SU-DHL-6 (cell line): ENCODE measurements around the gene FIBCD1.

Experiments used
- H2AFZ ChIP-seq: fragments of 200-600 bp; sonication (generic); 2 replicates; pipeline ENCODE4 v1.6.1; 2014; ENCODE audit warnings: low read depth, mild to moderate bottlenecking, moderate library complexity, mixed read lengths, antibody characterized with exemption, low read length; ENCODE audit not compliant: severe bottlenecking
- H3F3A ChIP-seq: fragments of 200-600 bp; shearing (Covaris generic); 2 replicates; pipeline ENCODE4 v1.6.0; 2016; ENCODE audit warnings: antibody characterized with exemption, mild to moderate bottlenecking; ENCODE audit not compliant: insufficient read depth
- H3K27ac ChIP-seq: fragments of 200-600 bp; sonication (generic); 2 replicates; pipeline ENCODE4 v1.5.1; 2016; ENCODE audit warnings: low read depth, mild to moderate bottlenecking, low read length, moderate library complexity, mixed read lengths
- H3K27me3 ChIP-seq: fragments of 200-600 bp; sonication (generic), shearing (Covaris generic); 2 replicates; pipeline ENCODE4 v1.6.0; 2014; ENCODE audit warnings: mild to moderate bottlenecking, low read length
- H3K36me3 ChIP-seq: fragments of 200-600 bp; sonication (generic); 2 replicates; pipeline ENCODE4 v1.6.1; 2014; ENCODE audit warnings: mild to moderate bottlenecking, low read length, mixed read lengths
- H3K4me2 ChIP-seq: fragments of 300-600, 200-600 bp; shearing (Covaris generic), sonication (generic); 2 replicates; pipeline ENCODE4 v1.6.0; 2014; ENCODE audit warnings: low read length, low read depth, mild to moderate bottlenecking; ENCODE audit not compliant: poor library complexity, severe bottlenecking
- H3K4me3 ChIP-seq: fragments of 200-600 bp; sonication (generic); 2 replicates; pipeline ENCODE4 v1.5.1; 2014; ENCODE audit warnings: antibody characterized with exemption, low read length, mild to moderate bottlenecking, mixed read lengths; ENCODE audit not compliant: insufficient read depth, poor library complexity, severe bottlenecking
- H3K79me2 ChIP-seq: fragments of 200-600 bp; sonication (generic); 2 replicates; pipeline ENCODE4 v1.6.1; 2014; ENCODE audit warnings: mild to moderate bottlenecking, low read length, moderate library complexity; ENCODE audit not compliant: insufficient read depth
- H3K9ac ChIP-seq: fragments of 200-600 bp; sonication (generic); 2 replicates; pipeline ENCODE4 v1.7.0; 2014; ENCODE audit warnings: mild to moderate bottlenecking, low read length
- H3K9me2 ChIP-seq: fragments of 200-600 bp; sonication (generic); replicated peaks from 2 replicates; pipeline ENCODE4 v1.6.1; 2014; ENCODE audit warnings: low read length; ENCODE audit not compliant: insufficient read depth
- H3K9me3 ChIP-seq: fragments of 200-600 bp; sonication (generic); 2 replicates; pipeline ENCODE4 v1.6.1; 2014; ENCODE audit warnings: low read length, mixed read lengths; ENCODE audit not compliant: insufficient read depth
- H4K20me1 ChIP-seq: fragments of 200-600 bp; sonication (generic); 2 replicates; pipeline ENCODE4 v1.6.1; 2014; ENCODE audit warnings: low read depth, mild to moderate bottlenecking, antibody characterized with exemption, low read length, moderate library complexity, mixed read lengths
- EZH2phosphoT487 ChIP-seq: fragments of 200-600 bp; sonication (generic), shearing (Covaris generic); conservative IDR thresholded peaks from 2 replicates; pipeline ENCODE4 v1.6.1; 2018; ENCODE audit warnings: mild to moderate bottlenecking, antibody characterized with exemption, low read length, moderate library complexity, mixed read lengths
- TF ChIP-seq, protein P1 (sequence below): fragments of 200-600 bp; sonication (generic); IDR thresholded peaks from one replicate; pipeline ENCODE4 v1.5.1; 2017; ENCODE audit warnings: antibody characterized with exemption, mild to moderate bottlenecking, low read length, moderate library complexity; ENCODE audit not compliant: insufficient read depth, poor library complexity, severe bottlenecking

Gene FIBCD1

DNA sequence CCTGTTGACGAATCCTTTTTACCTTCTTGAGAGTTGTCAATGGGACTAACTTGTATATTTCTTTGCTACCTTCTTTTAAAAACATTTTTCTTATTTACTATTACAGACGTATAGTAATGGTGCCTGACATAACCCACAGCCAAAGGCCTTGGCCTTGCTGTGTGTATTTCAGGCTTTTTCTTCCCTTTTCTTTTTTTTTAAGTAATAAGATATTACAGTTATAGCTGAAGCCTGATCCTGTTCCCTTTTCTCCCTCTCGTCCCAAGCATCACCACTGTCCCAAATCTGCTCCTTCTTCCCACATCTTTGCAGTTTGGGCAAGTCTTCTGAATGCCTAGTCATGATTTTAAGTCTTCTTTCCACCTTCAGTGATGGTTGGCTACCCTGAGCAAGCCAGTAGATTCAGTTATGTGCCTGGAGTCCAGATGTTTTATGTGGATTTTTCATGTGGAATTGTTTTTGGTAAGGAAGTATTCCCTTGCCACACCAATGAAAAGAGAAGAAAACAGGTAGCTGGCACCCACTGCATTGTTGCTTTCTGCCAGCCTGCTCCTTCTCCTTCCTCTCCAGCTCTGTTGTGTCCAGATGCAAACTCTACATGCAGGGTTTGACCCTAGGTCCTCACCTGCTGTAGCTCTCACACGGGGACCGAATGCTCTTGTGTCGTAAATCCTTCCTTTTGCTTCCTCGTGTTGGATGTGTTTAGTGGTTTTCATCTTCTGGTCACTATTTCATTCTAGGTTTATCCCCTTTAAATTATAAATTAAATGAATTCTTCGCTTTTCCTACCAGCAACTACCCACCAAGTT lies 77.5 kb downstream of the FIBCD1 start:
- no peaks in the 10 kb centered on the region for H3K79me2 ChIP-seq
- H3K27me3 ChIP-seq = no peaks in the 10 kb centered on the region
- H3K36me3 ChIP-seq = no peaks in the 10 kb centered on the region
- no peaks in the 10 kb centered on the region for H4K20me1 ChIP-seq
- no peaks in the 10 kb centered on the region for H3F3A ChIP-seq
- no peak overlapping the region for H2AFZ ChIP-seq
- H3K9ac ChIP-seq = no peak overlapping the region
- no peaks in the 10 kb centered on the region for H3K9me2 ChIP-seq
- no peak for TF ChIP-seq EZH2phosphoT487
- TF ChIP-seq, protein P1, sequence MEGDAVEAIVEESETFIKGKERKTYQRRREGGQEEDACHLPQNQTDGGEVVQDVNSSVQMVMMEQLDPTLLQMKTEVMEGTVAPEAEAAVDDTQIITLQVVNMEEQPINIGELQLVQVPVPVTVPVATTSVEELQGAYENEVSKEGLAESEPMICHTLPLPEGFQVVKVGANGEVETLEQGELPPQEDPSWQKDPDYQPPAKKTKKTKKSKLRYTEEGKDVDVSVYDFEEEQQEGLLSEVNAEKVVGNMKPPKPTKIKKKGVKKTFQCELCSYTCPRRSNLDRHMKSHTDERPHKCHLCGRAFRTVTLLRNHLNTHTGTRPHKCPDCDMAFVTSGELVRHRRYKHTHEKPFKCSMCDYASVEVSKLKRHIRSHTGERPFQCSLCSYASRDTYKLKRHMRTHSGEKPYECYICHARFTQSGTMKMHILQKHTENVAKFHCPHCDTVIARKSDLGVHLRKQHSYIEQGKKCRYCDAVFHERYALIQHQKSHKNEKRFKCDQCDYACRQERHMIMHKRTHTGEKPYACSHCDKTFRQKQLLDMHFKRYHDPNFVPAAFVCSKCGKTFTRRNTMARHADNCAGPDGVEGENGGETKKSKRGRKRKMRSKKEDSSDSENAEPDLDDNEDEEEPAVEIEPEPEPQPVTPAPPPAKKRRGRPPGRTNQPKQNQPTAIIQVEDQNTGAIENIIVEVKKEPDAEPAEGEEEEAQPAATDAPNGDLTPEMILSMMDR = no peak
- no peaks in the 10 kb centered on the region for H3K9me3 ChIP-seq
- H3K27ac ChIP-seq = no peak overlapping the region
- no peak overlapping the region for H3K4me2 ChIP-seq
- no peak overlapping the region for H3K4me3 ChIP-seq

DNA sequence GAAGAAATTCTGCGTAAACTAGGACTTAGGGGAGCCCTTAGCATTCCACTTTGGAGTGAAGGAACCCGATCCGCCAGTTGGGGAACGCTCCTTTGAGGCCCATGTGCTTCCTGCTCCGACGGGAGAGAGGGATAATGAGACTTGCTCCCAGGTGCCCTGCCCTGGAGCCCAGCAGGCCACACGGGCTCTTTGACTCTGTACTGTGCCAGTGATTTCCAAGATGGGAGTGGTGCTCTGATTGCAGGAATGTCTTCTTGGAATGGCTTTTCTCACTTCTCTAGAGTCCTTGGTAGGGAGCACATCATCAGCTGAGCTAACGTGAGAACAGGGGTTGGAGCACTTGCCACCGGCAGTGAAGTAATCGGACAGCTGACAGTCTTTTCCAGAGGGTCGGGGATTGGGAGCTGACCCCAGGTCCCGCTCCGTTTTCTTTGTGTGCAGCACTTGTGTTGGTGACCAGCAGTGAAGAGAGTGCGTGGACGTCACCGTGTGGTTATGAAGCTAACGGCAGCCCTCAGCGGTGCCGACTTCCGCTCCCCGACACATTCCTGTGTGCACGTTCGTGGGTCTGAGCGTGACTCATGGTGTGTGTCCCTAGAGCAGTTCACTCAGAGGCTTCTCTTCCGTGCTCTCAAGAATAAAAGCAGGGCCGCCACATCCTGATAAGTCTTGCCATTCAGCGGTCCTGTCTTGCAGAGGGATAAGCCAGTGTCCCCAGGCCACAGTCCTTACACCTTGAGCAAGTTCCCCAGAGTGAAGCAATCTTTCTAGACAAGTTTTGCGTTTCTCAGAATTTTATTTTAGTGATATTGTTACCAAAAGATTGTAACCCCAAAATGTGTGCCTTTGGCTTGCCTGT lies 78.4 kb downstream of the FIBCD1 start:
- Histone ChIP-seq H3K79me2 (no peaks in the 10 kb centered on the region), H3K4me3 (no peak overlapping the region), H3F3A (no peaks in the 10 kb centered on the region), H3K9me2 (no peaks in the 10 kb centered on the region), H3K4me2 (no peak overlapping the region), H4K20me1 (no peaks in the 10 kb centered on the region), H3K9me3 (no peaks in the 10 kb centered on the region), H3K27me3 (no peaks in the 10 kb centered on the region), H2AFZ (no peak overlapping the region), H3K36me3 (no peaks in the 10 kb centered on the region), H3K9ac (no peak overlapping the region), H3K27ac (no peak overlapping the region)
- TF ChIP-seq, protein P1 = no peak
- TF ChIP-seq EZH2phosphoT487 = no peak

DNA sequence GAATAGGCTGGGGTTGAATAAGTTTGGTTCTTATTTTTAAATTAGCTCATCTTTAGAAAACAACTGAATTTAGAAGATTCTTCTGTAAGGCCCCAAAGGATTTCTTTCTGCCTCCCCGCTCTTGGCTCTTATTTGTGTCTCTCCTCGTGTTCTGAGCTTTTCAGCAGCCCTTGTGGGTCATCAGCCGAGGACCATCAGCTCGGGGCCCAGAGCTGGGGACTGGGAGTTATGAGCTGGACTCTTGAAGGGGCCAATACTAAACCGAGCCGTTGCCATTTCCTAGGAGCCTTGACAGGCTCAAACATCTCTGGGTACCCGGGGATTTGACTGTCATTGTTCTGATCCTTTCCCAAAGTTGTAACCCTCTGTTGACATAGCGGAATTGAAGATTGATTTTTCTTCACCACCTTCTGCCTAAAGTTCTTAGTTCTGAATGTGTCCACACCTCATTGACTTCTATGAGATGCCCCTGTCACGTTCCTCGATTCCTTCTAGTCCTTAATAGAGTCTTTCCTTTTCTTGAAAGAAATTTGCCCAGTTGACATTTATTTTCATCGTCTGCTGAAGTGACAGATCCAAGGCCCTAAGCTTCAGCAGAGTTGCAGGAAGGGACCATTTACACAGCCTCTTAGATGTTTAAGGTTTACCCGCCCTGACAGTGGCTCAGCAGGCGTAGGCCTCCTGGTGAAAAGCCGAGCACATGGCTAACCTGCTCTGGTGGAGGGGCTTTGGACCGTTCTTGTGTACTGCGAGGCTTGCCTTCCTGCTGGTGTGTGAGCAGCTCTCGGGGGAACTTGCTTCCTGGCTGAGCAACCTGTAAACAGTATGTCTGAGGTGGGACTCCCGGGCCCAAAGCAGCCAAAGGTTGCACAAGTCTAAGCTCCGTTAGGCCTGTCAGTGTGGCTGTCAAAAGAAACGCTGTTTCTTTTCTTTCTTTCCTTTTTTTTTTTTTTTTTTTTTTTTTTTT lies 80.0 kb downstream of the FIBCD1 start:
- Histone ChIP-seq H3K9ac (no peak overlapping the region), H3K4me3 (no peak overlapping the region)

More for the DNA sequence above, 80.0 kb downstream of the FIBCD1 start:
- Histone ChIP-seq H2AFZ (no peak overlapping the region), H3K79me2 (no peaks in the 10 kb centered on the region), H3F3A (no peaks in the 10 kb centered on the region), H3K27me3 (no peaks in the 10 kb centered on the region), H4K20me1 (no peaks in the 10 kb centered on the region), H3K9me2 (no peaks in the 10 kb centered on the region), H3K36me3 (no peaks in the 10 kb centered on the region), H3K9me3 (no peaks in the 10 kb centered on the region), H3K4me2 (no peak overlapping the region), H3K27ac (no peak overlapping the region)
- TF ChIP-seq, protein P1 = no peak
- TF ChIP-seq EZH2phosphoT487 = no peak
